ENCODE measurements around the gene FBXO10. TPM values are rescaled to one million over a fixed set of nuclear protein-coding genes. Genes with fewer than 3 reads are reported as not detected.

Gene FBXO10
- total and polyA plus RNA-seq, 2 of the 8 experiments (the other 6 are each of a cell fraction or from before 2014, with no cell fraction given) = 13.1 to 13.9 TPM

DNA sequence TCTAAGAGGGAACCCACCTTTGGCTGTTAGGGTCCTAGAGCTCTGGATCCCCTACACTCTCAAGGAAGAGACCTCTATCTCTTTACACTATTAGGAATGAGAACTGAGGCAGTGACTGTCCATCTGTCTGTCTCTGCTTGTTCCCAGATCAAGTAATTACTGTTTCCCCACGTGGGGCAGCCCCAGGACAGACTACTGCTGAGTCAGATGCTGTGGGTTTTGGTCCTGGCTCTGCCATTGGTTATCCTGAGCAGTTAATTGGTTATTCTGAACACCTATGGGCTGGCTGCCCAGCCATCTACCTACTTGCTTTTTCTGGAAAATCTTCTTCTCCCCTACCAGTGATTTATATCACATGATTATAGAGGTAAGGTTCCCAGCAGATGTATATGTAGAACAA lies 33.3 kb downstream of the FBXO10 start:
- WGBS, 2 experiments (ENCODE audit: extremely low coverage in 1 of 2, insufficient coverage in 1 of 2, insufficient read length in 1 of 2, insufficient replicate concordance in 2 of 2, low coverage in 1 of 2, low lambda C conversion rate in 2 of 2, missing lambda C conversion rate in 1 of 2) = 71% methylated on average over 1 of the region's 1 CpG; no CpG with 5 or more reads in 1 of the 2 experiments
- H3K4me1 ChIP-seq (replicated peaks in 1 of 4; ENCODE audit: control insufficient read depth in 3 of 4, insufficient read depth in 4 of 4, low read length in 3 of 4) = no peaks in the 10 kb centered on the region

More for the DNA sequence above, 33.3 kb downstream of the FBXO10 start:
- Histone ChIP-seq H3K4me2 (ENCODE audit: insufficient read depth in 1 of 2, low read depth in 2 of 2, low read length in 2 of 2) (no peak overlapping the region), H3K9ac (replicated peaks in 1 of 4; ENCODE audit: extremely low read depth in 1 of 4, low read depth in 3 of 4, low read length in 3 of 4) (no peak overlapping the region), H3K36me3 (ENCODE audit: control insufficient read depth in 2 of 4, insufficient read depth in 4 of 4, low read length in 3 of 4) (peaks cover 0 to 13% (median 1%) of the 10 kb centered on the region in 4 experiments; a peak in 3 of 8 replicates), H2BK5ac (ENCODE audit: low read depth, low read length) (no peak overlapping the region), H3K27ac (ENCODE audit: low read depth, low read length) (no peak overlapping the region), H3K27me3 (replicated peaks in 1 of 4; ENCODE audit: control insufficient read depth in 3 of 4, extremely low read depth in 1 of 4, insufficient read depth in 3 of 4, low read length in 3 of 4) (no peaks in the 10 kb centered on the region), H3K18ac (ENCODE audit: extremely low read depth, low read length) (no peak overlapping the region), H2BK20ac (ENCODE audit: low read length) (no peak overlapping the region), H3K23me2 (ENCODE audit: low read depth, low read length) (no peaks in the 10 kb centered on the region), H4K5ac (ENCODE audit: insufficient read length, low read depth, low read length) (no peak overlapping the region), H2BK15ac (ENCODE audit: low read length) (no peak overlapping the region), H3K14ac (ENCODE audit: insufficient read length) (no peak overlapping the region), H4K20me1 (replicated peaks in 1 of 2; ENCODE audit: control insufficient read depth in 1 of 2, insufficient read depth in 2 of 2, low read length in 2 of 2) (peaks cover 0 to 8% of the 10 kb centered on the region in 2 experiments), H3K9me3 (ENCODE audit: insufficient read depth in 2 of 2, low read depth in 1 of 2, low read length in 1 of 2) (no peaks in the 10 kb centered on the region), H3K23ac (ENCODE audit: insufficient read length) (no peak overlapping the region), H3K4me3 (ENCODE audit: extremely low read depth in 1 of 4, insufficient read depth in 2 of 4, low read depth in 3 of 4, low read length in 4 of 4) (no peak overlapping the region), H4K8ac (ENCODE audit: extremely low read depth, insufficient read depth, low read length) (no peak overlapping the region), H2AK5ac (ENCODE audit: low read depth, low read length) (no peak overlapping the region), H4K91ac (replicated peaks; ENCODE audit: insufficient read length, low read length) (no peak overlapping the region), H3K79me2 (ENCODE audit: control insufficient read depth in 1 of 2, insufficient read depth in 2 of 2, low read length in 2 of 2) (no peaks in the 10 kb centered on the region), H2BK120ac (replicated peaks; ENCODE audit: low read depth, low read length) (no peak overlapping the region), H2BK12ac (ENCODE audit: low read depth, low read length) (no peak overlapping the region), H3K4ac (replicated peaks; ENCODE audit: insufficient read length, low read depth, low read length) (no peak overlapping the region), H3K79me1 (ENCODE audit: low read depth, low read length) (no peaks in the 10 kb centered on the region), H2AFZ (ENCODE audit: low read length) (no peak overlapping the region), H3K56ac (replicated peaks; ENCODE audit: insufficient read length, low read depth, low read length) (no peak overlapping the region)
- FAIRE-seq = no peak
- ChIA-PET CTCF (ENCODE audit: partially characterized antibody) (no interaction called here), POLR2A (ENCODE audit: partially characterized antibody) (interaction anchor here (1.1 kb wide), 1 partner anchor 10 kb away, joined by 3 read pairs; no protein-coding TSS in a partner anchor)
- no peak for TF ChIP-seq BACH1 (IDR thresholded peaks at IDR 0.05; ENCODE audit: low read length)
- no peak for TF ChIP-seq POLR2A (IDR thresholded peaks at IDR 0.05; ENCODE audit: control extremely low read depth in 1 of 2, low read depth in 2 of 2, low read length in 2 of 2)
- no peak for TF ChIP-seq EGR1 (IDR thresholded peaks at IDR 0.05; ENCODE audit: borderline replicate concordance, low read depth, low read length)
- no peak for TF ChIP-seq KDM5A (IDR thresholded peaks at IDR 0.05; ENCODE audit: low read length)
- TF ChIP-seq TAF7 (optimal IDR thresholded peaks at IDR 0.05; ENCODE audit: borderline replicate concordance, low read depth, low read length) = no peak
- TF ChIP-seq GABPA (IDR thresholded peaks at IDR 0.05; ENCODE audit: borderline replicate concordance, insufficient read depth, low read length) = no peak
- TF ChIP-seq SIRT6 (IDR thresholded peaks at IDR 0.05; ENCODE audit: low read length) = no peak
- TF ChIP-seq EZH2 (IDR thresholded peaks at IDR 0.05; ENCODE audit: low read depth, low read length, severe bottlenecking) = no peak
- TF ChIP-seq, protein P1, sequence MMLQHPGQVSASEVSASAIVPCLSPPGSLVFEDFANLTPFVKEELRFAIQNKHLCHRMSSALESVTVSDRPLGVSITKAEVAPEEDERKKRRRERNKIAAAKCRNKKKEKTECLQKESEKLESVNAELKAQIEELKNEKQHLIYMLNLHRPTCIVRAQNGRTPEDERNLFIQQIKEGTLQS (IDR thresholded peaks at IDR 0.05; ENCODE audit: insufficient read depth, low read depth, low read length) = no peak
- no peak for DNase-seq (ENCODE audit: low read depth in 1 of 2, low spot score in 2 of 2)
